IPS-NIHi7 (cell line): ENCODE measurements around the gene LZTR1.
A peak's percentile ranks its signal among the peaks of the same experiment; 100 is the strongest.
"Not testable (repeated sequence)": the region's sequence is repeated elsewhere in the genome, so short reads cannot be mapped to it uniquely, and the experiment has no call there.

Source experiments
- DNase-seq: peaks from one replicate; pipeline ENCODE4 v3.0.0; 2012; ENCODE audit warnings: mixed read lengths; ENCODE audit errors: extremely low spot score

The LZTR1 gene

DNA sequence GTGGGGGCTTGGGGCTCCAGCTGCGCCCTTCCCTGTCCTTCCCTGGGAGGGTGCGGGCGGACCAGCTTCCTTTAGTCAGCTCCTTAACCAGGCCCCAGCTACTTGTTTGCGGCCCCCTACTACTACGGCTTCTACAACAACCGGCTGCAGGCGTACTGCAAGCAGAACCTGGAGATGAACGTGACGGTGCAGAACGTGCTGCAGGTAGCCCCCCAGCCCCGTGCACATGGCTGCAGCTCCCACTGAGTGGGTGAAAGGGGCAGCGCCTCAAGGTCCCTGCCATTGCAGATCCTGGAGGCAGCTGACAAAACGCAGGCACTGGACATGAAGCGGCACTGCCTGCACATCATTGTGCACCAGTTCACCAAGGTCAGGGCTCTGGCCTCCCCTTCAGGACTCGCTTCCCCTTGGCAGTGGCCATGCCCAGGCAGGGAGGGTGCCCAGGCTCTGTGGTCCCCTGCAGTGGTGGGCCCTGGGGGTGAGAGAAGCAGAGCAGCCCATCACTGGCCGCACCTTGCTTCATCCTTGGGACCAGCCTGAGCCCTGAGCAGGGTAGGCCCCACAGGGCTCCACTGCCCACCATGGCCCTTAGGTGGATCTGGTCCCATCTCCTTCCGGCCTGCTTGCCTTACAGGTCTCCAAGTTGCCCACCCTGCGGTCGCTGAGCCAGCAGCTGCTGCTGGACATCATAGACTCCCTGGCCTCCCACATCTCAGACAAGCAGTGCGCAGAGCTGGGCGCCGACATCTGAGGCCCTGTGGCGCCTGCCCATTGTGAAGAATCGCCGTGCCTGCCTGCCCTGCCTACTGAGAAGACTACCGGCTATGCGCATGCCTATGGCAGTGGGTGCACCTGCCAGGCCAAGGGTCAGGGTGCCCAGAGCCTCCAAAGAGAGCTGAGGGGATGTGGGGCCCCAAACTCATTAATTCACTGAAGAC lies 14.8 kb downstream of the LZTR1 start:
- no peak for DNase-seq

DNA sequence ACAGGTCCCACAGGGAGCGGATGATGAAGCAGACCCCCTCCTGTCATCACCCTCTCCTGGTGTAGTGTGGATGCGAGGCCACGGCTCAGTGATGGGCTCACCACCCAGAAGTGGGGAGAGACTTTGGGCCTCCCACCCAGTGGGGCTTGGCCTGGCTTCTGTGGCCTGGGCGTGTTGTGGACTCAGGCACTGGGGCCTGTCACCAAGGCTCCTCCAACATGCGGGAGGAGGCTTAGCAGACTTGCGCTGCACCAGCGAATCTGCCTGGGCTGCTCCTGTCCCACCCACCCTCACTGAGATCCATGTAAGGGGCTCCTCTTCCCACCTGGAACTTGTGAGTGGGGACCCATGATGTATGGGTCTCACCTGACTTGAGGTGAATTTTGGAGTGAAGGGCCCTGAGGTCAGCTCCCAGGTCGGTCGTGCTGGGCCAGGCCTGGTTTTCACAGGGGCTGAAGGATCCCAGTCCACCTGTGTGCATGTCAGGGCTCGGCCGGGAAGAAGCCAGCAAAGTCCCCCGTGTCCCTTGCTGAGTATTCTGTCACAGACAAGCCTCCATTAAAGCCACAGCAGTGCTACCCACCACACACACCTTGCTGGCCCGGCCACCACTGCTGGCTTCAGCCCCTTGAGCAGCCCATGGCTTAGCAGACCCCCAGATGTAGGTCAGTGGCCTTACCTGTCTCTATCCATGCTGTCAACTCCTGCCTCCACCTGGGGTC lies 15.6 kb downstream of the LZTR1 start:
- DNase-seq, result no peak

DNA sequence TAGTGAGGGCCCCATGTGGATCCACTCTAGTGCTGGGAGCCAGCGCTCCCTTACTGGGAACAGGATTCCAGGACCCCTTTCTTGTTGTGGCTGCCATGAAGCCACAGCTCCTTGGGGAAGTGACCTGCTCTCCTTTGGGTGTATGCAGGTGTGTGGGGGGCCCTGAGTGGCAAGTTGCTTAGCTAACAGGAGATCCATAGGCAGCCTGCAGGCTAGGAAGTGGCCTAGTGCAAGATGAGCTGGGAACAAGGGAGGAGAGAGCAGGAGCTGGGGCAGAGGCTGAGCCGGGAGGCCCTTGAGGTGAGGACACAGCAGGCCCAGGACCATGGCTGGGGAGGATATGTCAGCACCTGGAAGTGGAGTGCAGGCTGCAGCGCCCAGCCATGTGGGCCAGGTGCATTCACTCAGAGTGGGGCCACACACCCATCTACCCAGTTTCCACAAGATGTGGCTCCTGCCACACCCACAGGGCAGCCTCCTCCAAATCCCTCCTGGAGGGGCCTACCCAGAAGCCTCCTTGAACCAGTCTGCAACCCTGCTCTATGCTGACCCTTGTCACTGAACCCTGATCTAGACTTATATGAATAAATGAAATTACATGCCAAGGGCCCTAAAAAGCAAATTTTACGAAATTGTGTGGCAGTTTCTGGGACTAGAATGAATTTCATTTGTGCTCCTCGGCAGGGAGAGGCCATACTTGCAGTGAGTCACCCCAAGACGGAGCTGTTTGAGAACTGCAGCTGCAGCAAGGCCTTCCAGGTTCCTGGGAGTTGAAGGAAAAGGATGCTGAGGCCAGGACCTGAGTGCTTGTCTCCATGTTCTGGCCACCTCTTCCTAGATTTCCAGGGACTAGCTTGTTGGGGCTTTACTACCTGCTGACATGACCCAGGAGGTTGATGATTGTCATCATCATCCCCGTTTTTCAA lies 16.6 kb downstream of the LZTR1 start:
- no peak for DNase-seq

DNA sequence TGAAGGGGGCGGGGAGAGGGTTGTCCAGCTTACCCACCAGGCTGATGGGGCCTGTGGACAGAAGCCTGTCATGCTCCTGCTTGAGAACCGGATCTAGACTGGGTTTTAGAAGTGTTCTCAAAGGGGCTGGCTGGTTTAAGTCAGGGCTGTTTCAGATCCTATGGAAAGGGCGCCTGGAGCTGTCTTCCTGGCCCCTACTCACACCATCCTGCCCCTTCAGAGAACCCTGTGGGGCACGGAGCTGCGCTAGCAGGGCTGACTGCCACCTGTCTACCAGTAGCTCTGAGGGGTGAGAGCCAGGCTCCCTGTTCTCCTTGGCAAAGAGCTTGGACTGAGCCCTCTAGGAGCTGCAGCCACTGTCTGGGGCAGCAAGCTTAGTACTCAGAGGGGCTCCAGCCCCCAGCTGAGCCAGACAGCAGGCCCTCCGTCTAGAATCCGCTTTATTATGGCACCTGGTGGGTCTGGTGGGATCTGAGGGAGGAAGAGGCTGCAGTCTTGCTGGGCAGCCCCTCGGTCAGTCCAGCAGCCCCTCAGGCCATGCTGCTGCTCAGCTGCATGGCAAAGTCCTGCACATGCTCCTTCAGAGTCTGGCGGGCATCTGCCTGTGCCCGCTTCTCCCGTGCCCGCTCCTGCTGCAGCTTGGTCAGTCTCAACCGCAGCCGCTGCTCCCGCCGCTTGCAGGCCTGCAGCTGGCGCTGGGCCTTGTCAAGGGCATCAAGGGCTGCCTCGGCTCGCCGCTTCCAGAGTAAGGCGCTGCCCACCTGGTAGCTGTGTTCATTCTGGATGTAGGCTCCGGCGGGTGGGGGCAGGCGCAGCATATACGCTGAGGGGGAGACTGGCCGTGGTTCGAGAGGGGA lies 17.5 kb downstream of the LZTR1 start:
- no peak for DNase-seq

DNA sequence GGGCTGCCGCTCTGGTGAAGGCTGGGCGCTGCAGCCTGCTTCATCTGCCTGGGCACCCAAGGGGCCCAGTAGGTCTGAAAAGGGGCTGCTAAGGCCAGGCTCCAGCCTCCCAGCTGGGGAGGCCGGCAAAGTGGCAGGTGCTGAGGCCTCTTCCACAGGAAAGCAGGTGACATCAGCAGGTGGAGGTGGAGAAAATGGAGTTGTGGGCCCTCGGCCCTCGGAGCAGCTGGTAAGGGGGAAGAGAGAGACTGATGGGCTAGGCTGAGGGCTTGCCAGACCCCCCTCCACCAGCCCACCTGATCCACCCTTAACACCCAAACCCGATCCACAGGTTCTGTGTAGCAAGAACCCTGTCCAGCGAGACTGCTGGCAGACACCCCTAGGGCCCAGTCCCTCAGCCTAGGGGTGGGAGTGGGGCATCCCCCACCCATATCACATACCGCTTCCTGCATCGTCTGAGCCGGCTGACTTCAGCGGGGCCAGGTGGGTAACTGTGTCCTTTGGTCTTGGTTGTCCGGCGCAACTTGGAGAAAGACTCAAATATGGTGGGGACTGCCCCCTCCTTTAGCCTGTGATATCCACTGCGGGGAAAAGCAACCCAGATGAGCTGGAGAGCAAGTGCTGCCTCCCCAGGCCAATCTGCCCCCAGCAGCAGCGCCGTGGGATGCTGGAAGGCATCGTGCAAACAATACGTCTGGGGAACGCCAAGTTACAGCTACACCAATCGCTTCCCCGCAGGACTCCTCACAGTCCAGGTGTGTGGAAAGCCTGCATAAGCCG lies 18.3 kb downstream of the LZTR1 start:
- no peak for DNase-seq

DNA sequence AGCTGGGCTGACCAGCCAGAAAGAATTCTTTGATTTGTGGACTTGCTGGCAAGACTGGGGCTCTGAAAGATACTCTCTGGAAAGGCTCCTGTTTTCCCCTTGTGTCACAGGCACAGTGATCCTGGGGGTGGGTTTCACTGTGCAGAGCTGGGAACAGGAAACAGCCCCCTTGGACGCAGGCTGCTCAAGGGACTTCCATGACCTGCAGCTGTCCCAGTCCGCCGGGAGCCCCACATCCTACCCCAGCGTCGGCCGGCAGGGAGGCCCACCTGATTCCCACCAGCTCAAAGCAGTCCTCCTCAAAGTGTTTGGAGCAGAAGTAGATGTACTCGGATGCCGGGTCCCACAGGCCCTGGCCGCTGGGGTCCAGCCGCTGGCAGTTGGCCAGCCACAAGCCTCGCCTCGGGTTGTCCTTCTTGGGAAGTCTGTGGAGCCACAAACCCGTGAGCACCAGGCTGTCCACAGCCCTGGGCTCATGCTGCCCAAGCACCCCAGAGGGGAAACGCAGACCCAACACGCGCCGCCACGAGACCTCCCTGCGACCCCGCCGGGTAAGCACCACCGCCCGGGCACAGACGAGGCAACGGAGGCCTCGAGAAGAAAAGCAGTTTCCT lies 19.0 kb downstream of the LZTR1 start:
- no peak for DNase-seq

DNA sequence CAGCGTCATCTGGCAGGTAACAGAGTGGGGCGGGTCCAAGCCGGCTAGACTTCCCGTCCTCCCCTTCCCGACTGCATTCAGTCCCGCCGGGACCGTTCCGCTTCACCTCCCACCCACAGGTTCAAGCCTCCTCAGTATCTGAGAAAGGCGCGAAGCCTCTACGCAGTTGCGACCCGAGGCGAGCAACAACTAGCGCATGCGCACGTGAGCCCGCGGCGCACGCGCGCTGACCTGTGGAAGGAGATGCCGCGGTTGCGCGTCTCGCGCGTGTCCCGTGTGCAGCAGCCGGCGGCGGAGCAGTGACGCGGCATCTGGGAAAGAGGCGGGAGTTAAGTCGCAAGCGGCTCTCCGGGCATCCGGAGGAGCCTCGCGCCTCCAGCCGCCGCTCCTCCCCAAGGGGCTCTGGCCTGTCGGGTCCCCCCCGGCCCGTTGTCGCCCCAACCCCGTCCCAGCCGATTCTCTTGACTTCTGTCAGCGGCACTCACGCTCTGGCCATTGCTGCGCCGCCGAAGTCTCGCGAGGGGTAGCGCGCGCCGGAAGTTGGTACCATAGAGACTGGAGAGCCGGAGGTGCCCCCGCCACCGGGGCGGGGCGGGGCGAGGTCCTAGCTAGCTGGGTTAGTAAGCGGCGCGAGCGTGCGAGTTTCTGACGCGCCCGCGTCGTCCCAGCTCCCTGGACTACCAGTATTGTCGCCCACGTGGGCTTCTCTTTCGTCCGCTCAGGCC lies 19.7 kb downstream of the LZTR1 start, which contains the start of gene THAP7:
THAP7 (minus strand) TSS at position 518 of the 725 bp plus-strand sequence; CDS start at position 311, 207 bp downstream.
- DNase-seq, result peak; percentile 94

DNA sequence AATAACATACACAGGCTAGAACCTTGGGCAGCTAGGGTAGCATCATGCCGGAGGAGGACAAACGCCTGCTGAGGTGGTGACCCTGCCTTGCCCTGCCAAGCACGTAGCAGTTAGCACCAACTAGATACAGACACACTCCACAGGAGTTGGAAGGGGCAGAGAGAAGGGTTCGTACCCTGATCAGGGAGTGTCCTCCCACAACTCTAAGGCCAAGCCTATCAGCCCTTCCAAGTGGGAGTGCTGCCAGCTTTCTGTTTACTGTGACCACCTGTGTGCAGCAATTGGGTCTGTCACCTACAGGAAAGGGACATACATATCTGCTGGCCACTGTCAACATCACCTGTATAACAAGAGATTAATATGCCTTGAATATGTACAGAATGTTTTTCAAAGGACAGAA lies 21.7 kb downstream of the LZTR1 start:
- no peak for DNase-seq

DNA sequence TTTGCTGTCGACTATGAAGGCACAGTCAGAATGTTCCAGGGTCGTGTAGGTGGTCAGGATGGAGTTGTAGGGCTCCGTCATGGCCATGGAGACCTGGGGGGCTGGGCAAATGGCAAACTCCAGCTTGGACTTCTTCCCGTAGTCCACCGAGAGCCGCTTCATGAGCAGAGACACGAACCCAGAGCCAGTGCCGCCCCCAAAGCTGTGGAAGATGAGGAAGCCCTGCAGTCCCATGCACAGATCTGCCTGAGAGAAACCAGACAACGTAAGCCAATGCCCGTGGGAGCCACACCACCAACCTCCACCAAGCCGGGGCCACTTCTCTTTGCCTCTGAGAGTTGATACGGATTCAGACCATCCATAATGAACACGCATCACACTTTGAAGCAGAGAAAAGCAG lies 27.1 kb downstream of the LZTR1 start:
- not testable (repeated sequence) for DNase-seq

DNA sequence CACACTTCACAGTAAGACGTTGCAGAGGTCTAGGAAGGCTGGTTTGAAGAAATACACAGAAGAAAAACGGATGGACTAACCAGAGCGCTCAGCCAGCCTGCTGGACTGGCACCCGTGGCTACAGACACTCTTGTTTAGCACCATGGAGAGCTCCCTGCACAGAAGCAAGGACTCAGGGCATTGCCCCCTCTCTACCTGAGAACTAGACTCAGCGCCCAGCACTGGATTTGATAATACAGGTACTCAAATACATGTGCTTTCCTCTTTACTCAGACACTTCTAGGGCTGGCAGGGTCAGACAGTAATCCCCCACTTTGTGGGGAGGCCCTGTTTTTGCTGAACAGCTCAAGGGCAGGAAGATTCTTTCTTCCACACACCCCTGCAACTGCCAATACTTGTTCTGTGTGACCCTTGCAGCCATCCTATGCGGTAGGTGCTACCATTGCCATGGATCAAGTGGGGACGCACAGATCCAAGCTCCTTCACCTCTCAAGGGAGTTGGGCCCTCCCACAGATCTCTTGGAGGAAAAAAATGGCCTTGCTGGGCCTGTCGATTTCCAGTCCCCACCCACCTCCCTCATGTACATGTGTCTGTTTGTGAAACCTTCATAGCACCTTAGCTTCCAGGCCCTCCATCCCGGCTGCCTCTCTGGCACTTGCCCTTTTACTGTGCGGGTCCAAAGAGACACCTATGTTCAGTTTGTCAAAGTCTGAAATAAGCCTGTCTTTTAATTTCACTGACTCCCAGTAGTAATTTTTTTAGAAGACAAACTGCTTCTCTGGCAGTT lies 27.7 kb downstream of the LZTR1 start:
- DNase-seq, result peak; percentile 77

DNA sequence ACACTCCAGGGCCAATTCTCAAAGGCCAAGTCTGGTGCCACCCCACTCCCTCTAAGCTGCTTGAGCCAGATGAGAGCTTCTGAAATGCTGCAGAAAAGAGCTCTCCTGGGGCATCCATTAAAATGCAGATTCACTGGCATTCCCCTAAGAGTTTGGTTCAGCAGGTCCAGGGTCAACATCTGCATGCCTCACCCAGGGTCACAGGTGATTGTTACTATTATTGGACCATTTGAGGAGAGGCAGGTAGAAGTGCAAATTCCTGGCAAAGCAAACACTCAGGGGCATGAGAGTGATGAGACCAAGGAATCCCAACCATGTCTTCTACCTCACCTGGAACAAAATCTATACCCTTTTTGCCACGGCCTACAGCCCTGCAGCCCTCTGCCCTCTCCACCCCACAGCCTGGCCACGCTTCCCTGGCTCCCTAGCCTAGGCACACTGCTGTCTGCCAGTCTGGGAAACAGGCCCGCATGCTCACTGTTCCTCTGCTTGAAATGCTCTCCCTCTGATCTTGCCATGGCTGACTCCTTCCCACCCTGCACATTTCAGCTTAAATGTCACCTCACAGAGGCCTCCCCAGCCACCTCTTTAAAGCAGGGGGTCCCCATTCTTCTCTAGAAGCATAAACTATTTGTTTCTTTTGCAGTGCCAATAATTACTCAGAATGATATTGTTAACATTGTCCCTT lies 28.5 kb downstream of the LZTR1 start:
- no peak for DNase-seq

DNA sequence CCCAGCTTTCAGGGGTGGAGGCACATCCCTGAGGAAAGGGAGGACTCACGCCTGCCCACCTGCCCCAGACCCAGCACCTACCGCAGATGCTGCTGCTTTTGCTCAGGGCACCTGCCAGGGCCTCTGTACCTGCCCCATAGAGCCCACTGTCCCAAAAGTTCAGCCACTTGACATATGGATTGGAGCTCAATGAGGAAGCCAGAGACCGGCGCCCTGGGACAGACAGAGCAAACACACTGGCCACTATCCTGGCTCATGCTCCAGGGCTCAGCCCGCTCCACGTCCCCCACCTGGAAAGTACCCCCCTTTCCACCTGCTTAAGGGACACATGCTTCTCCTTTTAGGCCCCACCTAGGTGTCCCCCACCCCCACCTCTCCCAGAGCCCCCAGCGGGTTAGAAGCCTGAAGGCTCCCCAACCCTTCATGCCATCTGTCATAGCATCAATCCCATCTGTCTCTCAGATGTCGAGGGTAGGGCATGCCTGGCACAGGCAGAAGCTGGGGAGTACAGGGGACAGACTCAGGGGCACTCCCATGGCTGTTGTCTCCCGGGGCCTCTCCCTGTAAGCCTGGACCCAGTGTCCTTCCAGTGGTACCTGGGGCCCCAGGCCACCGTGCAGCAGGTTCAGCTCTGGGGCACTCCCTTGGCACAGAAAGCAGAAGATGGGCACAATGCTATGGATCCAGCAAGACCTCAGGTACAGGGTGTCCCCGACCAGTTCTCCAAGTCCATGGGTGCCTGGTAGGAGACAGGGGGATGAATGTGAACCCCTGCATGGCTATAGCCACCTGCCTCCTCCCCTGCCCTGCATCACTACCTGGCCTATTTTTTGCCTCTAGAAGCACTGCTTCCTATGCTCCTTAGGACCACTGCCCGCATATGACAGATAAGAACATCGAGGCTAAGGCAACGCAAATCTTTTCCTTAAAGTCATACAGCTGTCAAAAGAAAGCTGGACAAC lies 30.6 kb downstream of the LZTR1 start:
- no peak for DNase-seq

DNA sequence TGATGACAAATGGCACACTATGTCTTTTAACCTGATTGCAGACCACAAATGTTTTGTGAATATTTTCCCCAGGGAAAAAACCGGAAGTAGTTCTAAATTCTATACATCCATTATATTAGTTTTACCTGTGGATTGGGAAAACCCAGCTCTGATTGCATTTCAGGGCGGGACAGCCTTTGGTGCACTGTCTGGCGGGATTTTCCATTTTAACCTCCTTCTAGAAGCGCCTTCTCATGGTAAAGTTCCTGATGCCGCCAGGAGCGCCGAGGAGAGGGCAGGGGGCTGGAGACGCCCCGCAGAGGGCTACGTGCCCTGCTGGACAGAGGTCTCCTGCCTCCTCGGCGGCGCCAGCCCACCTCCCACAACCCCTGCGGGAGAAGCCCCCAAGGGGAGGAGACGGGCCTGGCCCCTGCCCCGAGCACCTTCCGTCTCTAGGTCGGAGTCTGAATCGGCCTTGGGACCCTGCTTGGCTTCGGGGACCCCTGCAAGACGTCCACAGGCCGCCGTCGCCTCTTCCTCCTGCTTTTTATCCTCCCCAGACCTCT lies 31.6 kb downstream of the LZTR1 start:
- no peak for DNase-seq

DNA sequence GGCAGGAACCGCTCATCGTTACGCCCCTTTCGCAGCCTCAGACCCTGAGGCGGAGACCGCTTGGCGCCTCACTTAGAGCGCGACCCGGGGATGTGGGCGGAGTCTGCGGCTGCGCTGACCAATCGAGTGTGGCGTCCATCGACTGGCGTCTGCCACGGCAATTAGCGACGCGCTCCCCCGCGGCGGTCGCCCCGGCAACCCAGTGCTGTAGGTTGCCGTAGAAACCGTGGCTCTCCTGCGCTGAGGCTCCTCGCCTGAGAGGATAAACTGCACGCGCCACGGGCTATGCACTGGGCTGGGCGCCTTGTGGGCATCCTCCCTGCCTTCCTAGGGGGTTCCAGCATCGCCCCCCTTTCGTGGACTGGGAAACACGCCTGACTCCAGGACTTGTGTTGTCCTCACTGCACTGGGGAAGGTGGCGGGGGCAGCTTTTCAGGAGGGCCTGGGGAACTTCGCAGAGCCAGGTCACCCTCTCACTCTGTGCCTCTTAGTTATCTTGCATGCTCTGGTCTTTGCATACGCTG lies 32.2 kb downstream of the LZTR1 start:
- DNase-seq, result peak; percentile 98

DNA sequence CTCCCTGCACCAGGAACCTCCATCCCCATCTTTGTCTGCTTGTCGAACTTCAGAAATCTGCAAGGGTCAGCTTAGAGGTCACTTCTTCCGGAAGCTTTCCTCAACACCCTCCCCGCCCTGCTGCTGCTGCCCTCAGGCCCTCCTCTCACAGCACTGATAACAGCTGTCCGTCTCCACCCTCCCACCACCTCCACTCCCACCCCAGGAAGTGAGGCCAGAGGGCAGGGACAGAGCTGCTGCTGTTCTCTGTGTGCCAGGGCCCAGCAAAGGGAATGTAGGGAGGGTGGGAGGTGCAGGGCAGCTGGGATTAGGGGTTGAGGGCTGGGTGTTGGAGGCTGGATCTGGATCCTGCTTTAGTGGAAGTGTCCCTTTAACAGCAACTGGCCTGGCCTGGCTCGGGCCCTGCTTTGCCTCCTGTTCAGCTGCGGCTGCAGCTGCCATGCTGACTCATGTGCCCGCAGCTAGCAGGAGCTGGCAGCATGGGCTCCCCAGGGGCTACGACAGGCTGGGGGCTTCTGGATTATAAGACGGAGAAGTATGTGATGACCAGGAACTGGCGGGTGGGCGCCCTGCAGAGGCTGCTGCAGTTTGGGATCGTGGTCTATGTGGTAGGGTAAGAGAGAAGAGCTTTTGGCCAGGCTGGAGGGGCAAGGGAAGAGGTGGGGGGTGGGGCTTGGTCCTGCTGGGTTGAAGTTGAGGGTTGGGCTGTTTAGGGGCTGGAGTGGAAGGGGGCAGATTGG lies 32.8 kb downstream of the LZTR1 start, which contains the start of gene P2RX6:
P2RX6 (plus strand) TSS at position 440 of the 740 bp plus-strand sequence; CDS start at position 450, 10 bp downstream.
- DNase-seq, result peak; percentile 53
